Epithelial cell of proximal tubule (primary cell): Measurements from ENCODE around the gene ZNF17. TPM values are rescaled to one million over a fixed set of nuclear protein-coding genes. Genes with fewer than 3 reads are reported as not detected.
"Not testable (repeated sequence)": the region's sequence is repeated elsewhere in the genome, so short reads cannot be mapped to it uniquely, and the experiment has no call there.

Experiments
- DNase-seq: peaks from one replicate; pipeline ENCODE4 v3.0.0-alpha.2; 2011; ENCODE audit warnings: low read depth
- H3K4me3 ChIP-seq: 2 replicates; pipeline ENCODE4 v1.5.1; 2011; ENCODE audit warnings: low read depth, mild to moderate bottlenecking, low read length
- total RNA-seq: library from RNA; depleted of rRNA; stranded (reverse); fragments of >200 nt; gene quantifications from 2 replicates; pipeline ENCODE4 v1.2.3, GENCODE V29; 2015
- TF ChIP-seq, protein P1 (sequence below): conservative IDR thresholded peaks from 2 replicates; pipeline ENCODE4 v1.5.1; 2012; ENCODE audit warnings: low read depth, mild to moderate bottlenecking, low read length

Gene ZNF17
- total RNA-seq: 2.5 and 4.6 TPM in 2 replicates

- TF ChIP-seq, protein P1, sequence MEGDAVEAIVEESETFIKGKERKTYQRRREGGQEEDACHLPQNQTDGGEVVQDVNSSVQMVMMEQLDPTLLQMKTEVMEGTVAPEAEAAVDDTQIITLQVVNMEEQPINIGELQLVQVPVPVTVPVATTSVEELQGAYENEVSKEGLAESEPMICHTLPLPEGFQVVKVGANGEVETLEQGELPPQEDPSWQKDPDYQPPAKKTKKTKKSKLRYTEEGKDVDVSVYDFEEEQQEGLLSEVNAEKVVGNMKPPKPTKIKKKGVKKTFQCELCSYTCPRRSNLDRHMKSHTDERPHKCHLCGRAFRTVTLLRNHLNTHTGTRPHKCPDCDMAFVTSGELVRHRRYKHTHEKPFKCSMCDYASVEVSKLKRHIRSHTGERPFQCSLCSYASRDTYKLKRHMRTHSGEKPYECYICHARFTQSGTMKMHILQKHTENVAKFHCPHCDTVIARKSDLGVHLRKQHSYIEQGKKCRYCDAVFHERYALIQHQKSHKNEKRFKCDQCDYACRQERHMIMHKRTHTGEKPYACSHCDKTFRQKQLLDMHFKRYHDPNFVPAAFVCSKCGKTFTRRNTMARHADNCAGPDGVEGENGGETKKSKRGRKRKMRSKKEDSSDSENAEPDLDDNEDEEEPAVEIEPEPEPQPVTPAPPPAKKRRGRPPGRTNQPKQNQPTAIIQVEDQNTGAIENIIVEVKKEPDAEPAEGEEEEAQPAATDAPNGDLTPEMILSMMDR: no peak
- DNase-seq: peak; percentile 56
- H3K4me3 ChIP-seq: peak within 1 kb of the TSS; percentile 97
Observed at GRCh38 chr19:57410877-57411671, at the start of gene ZNF17. TSS of gene ZNF17 (plus strand) at chr19:57411161. CDS start at chr19:57413616, 2,455 bp downstream.

GRCh38 chr19:57362419-57362818 is 48.5 kb upstream of the ZNF17 start:
- DNase-seq: no peak
- TF ChIP-seq, protein P1: no peak
- H3K4me3 ChIP-seq: peak overlapping the region; percentile 89

DNA sequence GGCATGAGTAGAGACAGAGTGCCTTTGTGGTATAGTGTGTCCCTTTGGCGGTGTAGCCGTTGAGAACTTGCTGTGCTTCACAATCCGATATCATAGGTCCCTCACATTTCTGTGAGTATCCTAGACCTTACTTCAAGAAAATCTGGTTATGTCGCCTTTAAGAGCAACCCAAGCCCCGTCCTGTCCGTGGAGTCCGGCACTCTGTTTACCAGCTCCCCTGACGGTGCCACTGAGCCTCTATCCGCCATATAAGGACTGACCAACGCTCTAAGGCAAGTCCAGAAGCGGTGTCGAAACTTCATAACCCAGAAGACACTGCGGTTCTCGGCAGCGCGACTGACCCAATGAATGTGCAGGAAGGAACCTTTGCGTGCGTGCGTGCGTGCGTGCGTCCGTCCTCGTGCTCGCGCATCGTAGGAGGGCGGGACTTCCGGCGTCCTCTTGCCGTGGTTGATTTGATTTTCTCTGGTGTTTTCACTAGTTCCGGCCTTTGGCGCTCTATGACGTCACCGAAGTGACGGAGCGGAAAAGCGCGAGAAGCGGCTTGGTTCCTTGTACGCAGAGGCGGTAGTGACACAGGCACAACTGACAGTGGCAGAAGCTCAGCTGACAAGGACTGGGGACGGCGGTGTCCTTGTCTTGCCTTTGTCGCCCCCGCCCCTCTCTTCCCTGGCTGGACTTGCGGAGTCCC is 47.8 kb upstream of the ZNF17 start, which contains the start of the genes TRAPPC2B and ZNF547:
Gene TRAPPC2B (plus strand): TSS at position 555 of the 691 bp plus-strand sequence. CDS start 1,283 bp downstream, outside the sequence.
Gene ZNF547 (plus strand): TSS at position 555 of the 691 bp plus-strand sequence. CDS start 5,005 bp downstream, outside the sequence.
- peak; percentile 94 for DNase-seq
- TF ChIP-seq, protein P1: no peak
- peak within 1 kb of the TSS; percentile 89 for H3K4me3 ChIP-seq

DNA sequence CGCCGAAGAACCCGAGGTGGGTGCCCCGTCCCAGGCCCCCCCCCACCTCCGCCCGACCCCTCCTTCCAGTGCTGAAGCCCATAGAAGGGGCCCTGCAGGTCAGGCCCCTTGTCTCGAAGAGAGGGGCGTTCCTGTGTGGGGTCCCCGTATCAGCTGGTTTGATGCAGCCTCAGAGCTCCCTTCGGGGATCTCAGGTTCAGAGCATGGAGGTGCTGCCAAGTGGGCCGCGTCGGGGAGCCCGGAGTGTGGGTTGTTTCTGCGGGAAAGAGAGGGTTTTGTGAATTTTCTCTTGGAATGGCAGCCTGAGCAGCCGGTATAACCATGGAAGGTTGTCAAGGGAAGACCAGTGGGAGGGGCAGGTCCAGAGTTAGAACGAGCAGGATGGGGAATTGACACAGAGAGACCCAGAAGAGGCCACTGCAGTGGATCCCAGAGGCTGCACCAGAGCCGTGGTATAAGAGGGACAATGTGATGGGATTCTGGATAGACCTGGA is 47.2 kb upstream of the ZNF17 start:
- H3K4me3 ChIP-seq: peak overlapping the region; percentile 89
- no peak for DNase-seq
- TF ChIP-seq, protein P1: no peak

DNA sequence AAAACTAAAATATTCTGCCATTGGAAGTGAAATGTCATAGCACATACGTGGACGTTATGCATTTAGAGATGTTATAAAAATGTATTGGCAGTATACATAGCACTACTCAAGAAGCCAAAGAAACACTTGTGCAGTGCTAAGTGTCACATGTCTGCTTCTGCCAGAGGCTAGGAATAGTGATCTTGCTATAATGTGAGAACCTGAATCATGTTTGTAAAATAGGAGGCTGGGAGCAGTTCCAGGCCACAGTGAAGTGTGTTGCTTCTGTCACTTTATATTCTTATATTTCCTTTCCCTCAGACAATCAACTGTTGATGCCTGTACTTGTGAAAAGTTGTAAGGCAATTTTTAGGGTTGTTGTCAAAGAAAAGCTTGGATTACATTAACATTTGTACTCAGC is 44.2 kb upstream of the ZNF17 start:
- DNase-seq: no peak

DNA sequence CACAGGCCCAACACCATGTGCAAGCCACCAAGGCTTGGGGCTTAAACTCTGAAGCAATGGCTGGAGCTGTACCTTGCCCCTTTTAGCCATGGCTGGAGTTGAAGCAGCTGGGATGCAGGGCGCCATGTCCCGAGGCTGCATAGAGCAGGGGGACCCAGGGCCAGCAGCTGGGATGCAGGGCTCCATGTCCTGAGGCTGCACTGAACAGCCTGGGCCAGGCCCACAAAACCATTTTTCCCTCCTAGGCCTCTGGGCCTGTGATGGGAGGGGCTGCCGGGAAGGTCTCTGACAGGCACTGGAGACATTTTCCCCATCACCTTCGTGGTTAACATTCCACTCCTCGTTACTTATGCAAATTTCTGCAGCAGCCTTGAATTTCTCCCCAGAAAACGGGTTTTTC is 36.8 kb upstream of the ZNF17 start:
- TF ChIP-seq, protein P1: no peak
- H3K4me3 ChIP-seq: no peak overlapping the region
- DNase-seq: no peak

More for the DNA sequence above, 44.2 kb upstream of the ZNF17 start:
- TF ChIP-seq, protein P1: no peak
- no peak overlapping the region for H3K4me3 ChIP-seq

- not testable (repeated sequence) for DNase-seq
Observed at GRCh38 chr19:57374647-57375046, 36.3 kb upstream of the ZNF17 start.

More at GRCh38 chr19:57374647-57375046, 36.3 kb upstream of the ZNF17 start:
- H3K4me3 ChIP-seq: not testable (repeated sequence)
